Ovary (tissue), 3 donors: ENCODE measurements around the gene FCRL6.

Source experiments
- POLR2A ChIP-seq: fragments of 450-650 bp; IDR thresholded peaks from one replicate; pipeline ENCODE4 v1.6.1; 2017; ENCODE audit warnings: antibody characterized with exemption, mild to moderate bottlenecking, moderate library complexity
- TF ChIP-seq, protein P1 (sequence below), 3 donors: fragments of 450-650 bp in 2 of 3; fragments of 200-600 bp in 1 of 3; IDR thresholded peaks; one replicate each; pipeline versions ENCODE4 v1.5.1 to v1.8.0; 2016 to 2022; ENCODE audit warnings: antibody characterized with exemption in 3 of 3, mild to moderate bottlenecking in 1 of 3
- donor health status: DM: no; HTN: no; CAD: no.

DNA sequence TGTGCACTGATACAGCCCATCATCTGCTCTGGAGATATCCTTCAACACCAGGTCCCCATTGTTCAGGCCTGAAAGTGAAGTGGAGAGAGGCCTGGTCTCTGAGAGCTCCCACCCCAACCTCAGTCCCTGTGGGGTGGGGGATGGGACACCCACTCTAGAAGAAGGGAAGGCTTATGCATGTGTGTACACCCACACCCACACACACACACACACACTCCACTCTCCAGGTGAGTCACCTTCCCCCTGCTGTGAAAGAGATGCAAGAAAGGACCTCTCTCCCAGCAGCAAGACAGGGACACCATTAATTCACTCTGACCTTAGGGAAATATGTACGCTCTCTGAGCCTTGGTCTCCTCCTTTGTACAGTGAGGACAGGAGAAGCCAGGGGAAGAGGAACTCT is 54.4 kb downstream of the FCRL6 start:
- TF ChIP-seq, protein P1, sequence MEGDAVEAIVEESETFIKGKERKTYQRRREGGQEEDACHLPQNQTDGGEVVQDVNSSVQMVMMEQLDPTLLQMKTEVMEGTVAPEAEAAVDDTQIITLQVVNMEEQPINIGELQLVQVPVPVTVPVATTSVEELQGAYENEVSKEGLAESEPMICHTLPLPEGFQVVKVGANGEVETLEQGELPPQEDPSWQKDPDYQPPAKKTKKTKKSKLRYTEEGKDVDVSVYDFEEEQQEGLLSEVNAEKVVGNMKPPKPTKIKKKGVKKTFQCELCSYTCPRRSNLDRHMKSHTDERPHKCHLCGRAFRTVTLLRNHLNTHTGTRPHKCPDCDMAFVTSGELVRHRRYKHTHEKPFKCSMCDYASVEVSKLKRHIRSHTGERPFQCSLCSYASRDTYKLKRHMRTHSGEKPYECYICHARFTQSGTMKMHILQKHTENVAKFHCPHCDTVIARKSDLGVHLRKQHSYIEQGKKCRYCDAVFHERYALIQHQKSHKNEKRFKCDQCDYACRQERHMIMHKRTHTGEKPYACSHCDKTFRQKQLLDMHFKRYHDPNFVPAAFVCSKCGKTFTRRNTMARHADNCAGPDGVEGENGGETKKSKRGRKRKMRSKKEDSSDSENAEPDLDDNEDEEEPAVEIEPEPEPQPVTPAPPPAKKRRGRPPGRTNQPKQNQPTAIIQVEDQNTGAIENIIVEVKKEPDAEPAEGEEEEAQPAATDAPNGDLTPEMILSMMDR (IDR thresholded peaks at IDR 0.05), result no peak
- no peak for TF ChIP-seq POLR2A
